Right atrium auricular region (tissue), 2 donors: ENCODE measurements around the gene UIMC1. TPM values are rescaled to one million over a fixed set of nuclear protein-coding genes. Genes with fewer than 3 reads are reported as not detected.
"Not testable (repeated sequence)": the region's sequence is repeated elsewhere in the genome, so short reads cannot be mapped to it uniquely, and the experiment has no call there.

ENCODE experiments used
- DNase-seq: peaks from one replicate; pipeline ENCODE4 v3.0.0-alpha.2; 2019; ENCODE audit warnings: low spot score
- H3K27ac ChIP-seq, 2 donors: fragments of 200-600 bp; sonication (generic); 1 replicate in 1 of 2; 2 replicates in 1 of 2; pipeline ENCODE4 v1.5.1; 2016 to 2019
- H3K27me3 ChIP-seq, 2 donors: fragments of 200-600 bp; sonication (generic); one replicate each; pipeline versions ENCODE4 v1.5.1 to v1.6.0; 2017 to 2019
- H3K36me3 ChIP-seq: fragments of 200-600 bp; sonication (generic); one replicate; pipeline ENCODE4 v1.5.1; 2016
- H3K4me1 ChIP-seq, 2 donors: fragments of 200-600 bp; sonication (generic); one replicate each; pipeline versions ENCODE4 v1.5.1 to v1.6.0; 2017 to 2019
- H3K4me3 ChIP-seq, 2 donors: fragments of 200-600 bp; sonication (generic); 1 replicate in 1 of 2; 2 replicates in 1 of 2; pipeline ENCODE4 v1.5.1; 2017 to 2019; ENCODE audit warnings: mild to moderate bottlenecking in 1 of 2, moderate library complexity in 1 of 2
- H3K9me3 ChIP-seq, 2 donors: fragments of 200-600 bp; sonication (generic); one replicate each; pipeline ENCODE4 v1.5.1; 2019
- CTCF ChIP-seq, 2 donors: fragments of 200-600 bp; sonication (generic); IDR thresholded peaks; one replicate each; pipeline ENCODE4 v1.5.1; 2019; ENCODE audit warnings: antibody characterized with exemption in 2 of 2
- total RNA-seq, 2 donors: library from RNA; depleted of rRNA; stranded (reverse); fragments of >200 nt; gene quantifications; one replicate each; pipeline ENCODE4 v1.1.0, GENCODE V29; 2016

Gene UIMC1
- 10 to 100 TPM; 18.9 to 27.4 TPM for total RNA-seq

GRCh38 chr5:177006265-177006972, at the start of gene UIMC1:
UIMC1 (minus strand) TSS chr5:177006779; CDS start chr5:176982615, 24,164 bp downstream.
- Histone ChIP-seq H3K9me3 (no peaks in the 10 kb centered on the region), H3K4me1 (peaks cover 0 to 22% of the 10 kb centered on the region in 2 donors), H3K4me3 (peak within 1 kb of the TSS; percentile 82 to 85), H3K27ac (peak within 1 kb of the TSS; percentile 95), H3K27me3 (no peaks in the 10 kb centered on the region), H3K36me3 (no peaks in the 10 kb centered on the region)
- peak; percentile 88 for DNase-seq
- no peak for TF ChIP-seq CTCF (IDR thresholded peaks at IDR 0.05)

- no peak for TF ChIP-seq CTCF (IDR thresholded peaks at IDR 0.05)
- H3K4me1 ChIP-seq = no peaks in the 10 kb centered on the region
- DNase-seq = no peak
- peaks cover 37% of the 10 kb centered on the region for H3K36me3 ChIP-seq
- no peaks in the 10 kb centered on the region for H3K27me3 ChIP-seq
- H3K4me3 ChIP-seq = no peak overlapping the region
- no peaks in the 10 kb centered on the region for H3K9me3 ChIP-seq
- no peak overlapping the region for H3K27ac ChIP-seq
These were observed 42.7 kb upstream of the UIMC1 start for GRCh38 chr5:177049285-177049684.

- not testable (repeated sequence) for H3K27me3 ChIP-seq, H3K27ac ChIP-seq, DNase-seq, H3K9me3 ChIP-seq, H3K4me1 ChIP-seq, H3K4me3 ChIP-seq
- H3K36me3 ChIP-seq = peaks cover 41% of the 10 kb centered on the region
These were observed 42.0 kb upstream of the UIMC1 start for GRCh38 chr5:177048531-177048930.

DNA sequence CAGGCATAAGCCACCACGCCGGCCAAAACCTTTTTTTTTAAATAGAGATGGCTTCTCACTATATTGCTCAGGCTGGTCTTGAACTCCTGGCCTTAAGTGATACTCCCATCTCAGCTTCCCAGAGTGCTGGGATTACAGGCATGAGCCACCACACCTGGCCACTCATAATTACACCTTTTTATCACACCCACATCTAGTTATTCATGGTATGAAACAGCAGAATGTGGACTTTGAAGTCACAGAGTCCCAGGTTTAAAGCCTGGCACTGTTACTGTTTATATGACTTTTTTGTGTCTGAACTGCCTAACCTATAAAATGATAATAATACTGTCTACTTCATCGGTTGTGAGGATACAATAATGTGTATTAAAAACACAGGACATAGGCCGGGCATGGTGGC, 39.1 kb upstream of the UIMC1 start:
- Histone ChIP-seq H3K4me3 (no peak overlapping the region), H3K27ac (no peak overlapping the region), H3K4me1 (no peaks in the 10 kb centered on the region), H3K27me3 (no peaks in the 10 kb centered on the region), H3K36me3 (peaks cover 50% of the 10 kb centered on the region), H3K9me3 (no peaks in the 10 kb centered on the region)
- no peak for TF ChIP-seq CTCF (IDR thresholded peaks at IDR 0.05)
- no peak for DNase-seq

DNA sequence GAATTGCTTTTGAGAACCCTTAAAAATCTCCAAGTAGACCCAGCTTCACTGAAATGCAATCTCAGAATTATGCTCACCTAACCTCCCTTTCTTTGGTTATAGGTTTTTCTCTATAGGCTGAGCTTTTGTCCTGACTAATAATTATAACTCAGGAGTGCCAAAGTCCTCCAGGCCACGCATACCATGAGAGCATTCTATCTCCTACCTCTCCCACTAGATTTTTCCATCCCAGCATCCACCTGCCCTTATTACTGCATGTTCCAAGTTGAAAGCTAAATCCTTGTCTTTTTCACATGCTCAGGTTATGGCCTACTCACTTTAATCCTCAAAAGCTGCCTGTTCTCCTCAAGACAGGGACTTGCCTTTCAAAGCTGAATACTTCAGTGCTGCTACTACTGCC, 38.1 kb upstream of the UIMC1 start:
- Histone ChIP-seq H3K4me3 (no peak overlapping the region), H3K27ac (no peak overlapping the region), H3K4me1 (no peaks in the 10 kb centered on the region), H3K27me3 (no peaks in the 10 kb centered on the region), H3K9me3 (no peaks in the 10 kb centered on the region), H3K36me3 (peaks cover 47% of the 10 kb centered on the region)
- no peak for DNase-seq
- TF ChIP-seq CTCF (IDR thresholded peaks at IDR 0.05) = no peak

GRCh38 chr5:177043958-177044357, 37.4 kb upstream of the UIMC1 start:
- Histone ChIP-seq H3K4me1 (no peaks in the 10 kb centered on the region), H3K27ac (no peak overlapping the region), H3K36me3 (peaks cover 40% of the 10 kb centered on the region), H3K27me3 (no peaks in the 10 kb centered on the region), H3K4me3 (no peak overlapping the region), H3K9me3 (no peaks in the 10 kb centered on the region)
- no peak for TF ChIP-seq CTCF (IDR thresholded peaks at IDR 0.05)
- no peak for DNase-seq
